GM10248 (cell line): ENCODE data around the gene C2orf92.

Source experiments
- CTCF ChIA-PET: fragments of 300-600 bp; sonication (Branson Sonifier 250); formaldehyde crosslinking; extraction: SDS; loops from one replicate; lab custom pipeline; 2021; ENCODE audit warnings: antibody characterized with exemption; lab: Yijun Ruan, JAX
- POLR2A ChIA-PET: fragments of 350-650 bp; sonication (Branson Sonifier 250); formaldehyde crosslinking; extraction: SDS; loops from one replicate; lab custom pipeline; 2020; ENCODE audit warnings: antibody characterized with exemption; lab: Yijun Ruan, JAX
- DNase-seq: peaks from one replicate; pipeline ENCODE4 v3.0.0; 2012; ENCODE audit errors: extremely low spot score
- CTCF ChIP-seq: IDR thresholded peaks from 2 replicates; pipeline ENCODE4 v1.5.1; 2012; ENCODE audit warnings: mild to moderate bottlenecking, low read depth; ENCODE audit errors: extremely low read depth, missing control alignments, control extremely low read depth

Gene C2orf92

DNA sequence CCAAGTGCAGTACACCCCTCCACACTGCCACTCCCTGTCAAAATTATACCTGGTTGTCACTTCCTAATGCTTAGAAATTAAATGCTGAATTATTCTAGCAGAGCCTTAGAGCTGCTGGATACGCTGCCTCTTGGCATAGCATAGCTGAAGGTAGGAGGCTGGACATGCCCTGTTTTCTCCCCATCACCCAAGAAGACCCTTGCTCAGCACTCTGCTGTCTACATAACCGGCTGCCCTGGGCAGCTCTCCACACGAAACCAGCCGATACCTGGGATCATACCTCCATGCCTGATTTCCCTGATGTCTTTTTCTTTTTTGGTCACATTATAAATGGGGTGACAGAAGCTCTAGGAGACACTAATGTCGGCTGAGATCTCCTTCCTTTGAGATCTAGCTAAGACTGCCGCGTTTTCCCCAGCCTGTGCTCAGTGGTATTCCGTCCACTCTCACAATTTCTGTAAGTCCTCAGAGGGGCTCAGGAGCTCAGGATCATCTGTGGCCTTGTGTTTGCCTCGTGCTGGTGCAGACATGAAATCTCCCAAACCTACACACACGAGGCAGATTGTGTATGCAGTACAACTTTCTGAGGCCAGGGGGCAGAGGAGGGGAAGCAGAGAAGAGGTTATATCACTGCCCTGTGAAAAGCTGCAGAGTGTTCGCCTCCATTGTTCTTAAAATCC lies 30.4 kb downstream of the C2orf92 start:
- POLR2A ChIA-PET = no interaction called here
- peak; percentile 61 for DNase-seq
- CTCF ChIA-PET = interaction anchor here (0.7 to 7.0 kb wide), 39 partner anchors 8 to 1633 kb away, joined by 3 to 151 read pairs (median 5); partner anchors contain the start of genes ACTR1B, ANKRD36B, COX5B and ZAP70
- peak; percentile 78 for TF ChIP-seq CTCF

- TF ChIP-seq CTCF = no peak
- ChIA-PET POLR2A (no interaction called here), CTCF (interaction anchor here (1.5 to 7.0 kb wide), 8 partner anchors 9 to 690 kb away, joined by 3 to 122 read pairs (median 37); partner anchors contain the start of genes ACTR1B, COX5B and ZAP70)
- no peak for DNase-seq
These were observed 31.7 kb downstream of the C2orf92 start for GRCh38 chr2:97701186-97701585.

DNA sequence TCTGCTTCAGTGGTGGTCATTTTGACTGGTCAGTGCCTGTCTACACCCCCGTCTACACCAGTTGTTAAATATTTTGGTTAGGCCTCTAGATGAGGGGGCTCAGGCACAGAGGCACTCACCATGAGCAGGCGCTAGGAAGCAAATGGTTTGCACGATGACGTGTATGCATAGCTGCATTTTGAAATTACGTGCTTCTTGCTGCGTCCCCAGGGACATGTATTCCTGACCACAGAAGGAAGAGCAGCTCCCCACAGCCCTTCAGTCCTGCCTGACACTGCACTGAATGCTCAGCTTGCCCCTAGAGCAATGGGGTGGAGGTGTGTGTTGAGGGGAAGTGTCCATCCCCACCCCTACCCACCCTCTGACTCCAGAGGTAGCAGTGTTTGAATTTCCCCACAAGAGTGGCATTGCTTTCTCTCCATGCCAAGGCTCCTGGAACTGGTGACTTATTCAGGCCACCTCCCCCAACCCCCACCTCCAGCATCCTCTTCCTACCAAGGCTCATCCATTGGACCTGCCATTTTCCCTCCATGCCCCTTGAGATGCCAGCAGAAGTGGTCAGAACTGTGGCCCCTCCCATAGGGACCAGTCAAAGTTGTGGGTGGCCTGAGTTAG lies 32.4 kb downstream of the C2orf92 start:
- POLR2A ChIA-PET = no interaction called here
- no peak for TF ChIP-seq CTCF
- CTCF ChIA-PET = interaction anchor here (0.7 to 7.0 kb wide), 8 partner anchors 35 to 683 kb away, joined by 3 to 71 read pairs (median 20); partner anchors contain the start of genes ACTR1B and COX5B
- DNase-seq = no peak

GRCh38 chr2:97702731-97703470 lies 33.4 kb downstream of the C2orf92 start:
- no peak for TF ChIP-seq CTCF
- POLR2A ChIA-PET = no interaction called here
- no peak for DNase-seq
- CTCF ChIA-PET = interaction anchor here (0.7 to 2.4 kb wide), 5 partner anchors 12 to 682 kb away, joined by 3 to 11 read pairs (median 3); no protein-coding TSS in a partner anchor

- no peak for DNase-seq
- ChIA-PET CTCF (interaction anchor here (1.3 to 2.2 kb wide), 2 partner anchors 13 to 113 kb away, joined by 4 to 6 read pairs; no protein-coding TSS in a partner anchor), POLR2A (interaction anchor here (0.7 kb wide), 1 partner anchor 275 kb away, joined by 3 read pairs; no protein-coding TSS in a partner anchor)
- no peak for TF ChIP-seq CTCF
These were observed 34.2 kb downstream of the C2orf92 start for GRCh38 chr2:97703741-97704140.

DNA sequence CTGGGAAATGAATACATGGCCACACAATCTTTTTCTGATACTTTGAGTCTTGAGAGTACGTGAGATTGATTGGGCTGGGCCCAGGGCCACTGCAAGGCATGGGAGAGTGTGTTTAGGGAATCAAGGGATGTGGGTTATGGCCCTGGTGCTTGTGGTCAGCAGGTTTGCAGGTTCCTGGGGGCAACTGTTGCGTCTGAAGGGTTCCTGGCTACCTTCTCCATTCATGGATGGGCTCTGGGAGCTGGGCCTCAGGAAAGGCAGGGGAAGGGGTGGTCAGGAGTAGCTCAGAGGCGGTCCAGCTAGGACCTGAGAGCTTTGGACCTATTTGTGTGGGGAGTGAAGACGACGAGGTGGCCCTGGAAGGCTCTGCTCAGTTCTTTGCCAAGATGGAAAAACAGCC lies 35.5 kb downstream of the C2orf92 start:
- DNase-seq = no peak
- no peak for TF ChIP-seq CTCF
- ChIA-PET CTCF (interaction anchor here (2.2 to 10.6 kb wide), 4 partner anchors 7 to 681 kb away, joined by 6 to 122 read pairs (median 26); no protein-coding TSS in a partner anchor), POLR2A (no interaction called here)
